Activated CD4-positive, alpha-beta T cell treated with anti-CD3 and anti-CD28 coated beads for 4 hours (primary cell): ENCODE measurements around the gene DOCK1.
"Not testable (repeated sequence)": the region's sequence is repeated elsewhere in the genome, so short reads cannot be mapped to it uniquely, and the experiment has no call there.

ENCODE experiments used
- DNase-seq, 2 donors: peaks; one replicate each; pipeline ENCODE4 v3.0.0-alpha.2; 2020

DOCK1 gene

GRCh38 chr10:126926568-126926967 is 21.3 kb downstream of the DOCK1 start:
- DNase-seq, result no peak

- DNase-seq, result no peak
These were observed 22.6 kb downstream of the DOCK1 start for GRCh38 chr10:126927799-126928198.

DNA sequence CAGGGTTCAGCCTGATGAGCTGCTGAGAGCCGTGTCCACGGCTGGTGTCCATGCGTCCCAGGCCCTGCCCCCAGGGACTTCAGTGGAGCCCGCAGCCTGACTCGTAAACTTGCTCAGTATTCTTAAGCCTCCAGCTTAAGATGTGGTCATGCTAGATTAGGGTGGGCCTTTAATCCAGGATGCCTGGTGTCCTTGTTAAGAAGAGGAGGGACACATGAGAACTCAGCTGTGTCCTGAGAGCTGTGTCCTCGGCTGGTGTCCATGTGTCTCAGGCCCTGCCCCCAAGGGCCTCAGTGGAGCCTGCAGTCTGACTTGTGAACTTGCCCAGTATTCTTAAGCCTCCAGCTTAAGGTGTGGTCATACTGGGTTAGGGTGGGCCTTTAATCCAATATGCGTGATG is 23.0 kb downstream of the DOCK1 start:
- DNase-seq, result no peak

DNA sequence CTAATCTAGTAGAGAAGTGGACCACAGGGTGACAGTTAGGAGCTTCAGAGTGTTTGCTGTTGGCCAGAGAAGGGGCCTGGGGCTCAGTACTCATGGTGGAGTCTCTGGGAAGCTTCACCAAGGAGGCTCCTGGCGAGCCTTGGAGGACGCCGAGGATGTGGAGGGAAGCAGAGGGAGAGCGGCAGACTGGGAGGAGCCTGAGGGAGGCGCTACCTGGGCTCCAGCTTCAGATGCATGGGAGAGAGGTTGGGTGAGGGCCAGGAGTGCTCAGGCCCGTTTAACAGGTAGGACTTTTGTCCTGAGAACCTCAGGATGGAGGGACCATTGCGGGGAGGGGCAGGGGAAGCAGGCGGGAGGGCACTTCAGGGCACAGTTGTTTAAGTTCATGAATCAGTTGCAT is 24.2 kb downstream of the DOCK1 start:
- no peak for DNase-seq

DNA sequence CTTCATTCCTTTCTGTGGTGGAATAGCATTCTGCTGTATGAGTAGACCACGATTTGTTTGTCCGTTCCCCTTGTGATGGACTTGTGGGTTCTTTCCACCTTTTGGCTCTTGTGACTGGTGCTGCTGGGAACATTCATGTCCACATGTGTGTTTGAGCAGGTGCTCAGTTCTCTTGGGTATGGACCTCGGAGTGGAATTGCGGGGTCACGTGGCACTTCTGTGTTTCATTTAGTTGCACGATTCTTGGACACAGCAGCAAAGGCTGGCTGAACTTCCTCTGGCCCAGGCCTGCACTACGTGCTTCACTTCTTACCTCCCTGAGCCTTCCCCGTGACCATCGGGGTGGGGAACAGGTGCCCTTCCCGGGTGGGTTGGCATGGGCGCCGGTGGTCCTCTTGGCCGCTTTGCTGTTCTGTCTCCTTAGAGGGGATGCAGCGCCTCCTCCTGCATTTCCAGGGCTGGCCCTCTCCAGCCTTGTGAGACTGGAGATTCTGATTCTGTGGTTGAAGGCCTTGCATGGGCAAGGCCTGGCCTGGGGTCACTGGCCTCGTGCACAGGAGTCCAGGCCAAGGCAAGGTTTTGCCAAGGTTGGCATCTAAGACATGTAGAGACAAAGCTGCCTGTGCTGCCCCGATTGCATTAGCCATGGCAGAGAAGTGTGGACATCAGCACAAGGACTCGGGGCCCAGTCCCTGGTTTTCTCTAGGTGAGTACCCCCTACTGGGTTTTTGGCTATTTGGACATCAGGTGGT is 25.1 kb downstream of the DOCK1 start:
- DNase-seq, result no peak

DNA sequence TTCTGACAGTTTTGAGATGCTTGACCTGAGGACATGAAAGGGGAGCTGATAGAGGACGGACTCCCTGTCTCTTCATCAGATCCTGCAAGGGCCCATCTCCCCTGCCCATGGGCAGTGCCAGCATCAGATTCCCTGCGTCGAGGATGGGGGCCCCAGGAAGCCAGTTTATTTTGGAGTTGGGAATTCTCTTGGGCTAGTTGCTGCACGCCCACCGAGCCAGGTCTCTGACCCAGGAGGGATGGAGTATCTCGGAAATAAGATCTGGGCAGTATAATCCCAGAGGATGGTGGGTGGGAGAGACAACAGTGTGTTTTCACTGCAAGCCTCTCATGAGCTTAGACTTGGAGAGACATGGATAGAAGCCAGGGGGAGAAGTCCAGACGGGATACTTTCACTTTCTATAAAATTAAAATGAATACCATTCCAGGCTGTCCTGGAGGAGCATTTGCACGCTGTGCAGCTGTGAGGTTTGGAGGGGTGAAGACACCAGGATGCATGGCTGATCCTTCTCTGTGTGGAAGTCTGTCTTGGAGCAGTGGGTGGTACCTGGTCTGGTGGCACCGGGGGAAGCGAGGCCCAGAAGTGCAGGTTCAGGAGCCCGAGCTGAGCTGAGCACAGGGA is 25.8 kb downstream of the DOCK1 start:
- no peak for DNase-seq

GRCh38 chr10:126931544-126931943 is 26.3 kb downstream of the DOCK1 start:
- no peak for DNase-seq

DNA sequence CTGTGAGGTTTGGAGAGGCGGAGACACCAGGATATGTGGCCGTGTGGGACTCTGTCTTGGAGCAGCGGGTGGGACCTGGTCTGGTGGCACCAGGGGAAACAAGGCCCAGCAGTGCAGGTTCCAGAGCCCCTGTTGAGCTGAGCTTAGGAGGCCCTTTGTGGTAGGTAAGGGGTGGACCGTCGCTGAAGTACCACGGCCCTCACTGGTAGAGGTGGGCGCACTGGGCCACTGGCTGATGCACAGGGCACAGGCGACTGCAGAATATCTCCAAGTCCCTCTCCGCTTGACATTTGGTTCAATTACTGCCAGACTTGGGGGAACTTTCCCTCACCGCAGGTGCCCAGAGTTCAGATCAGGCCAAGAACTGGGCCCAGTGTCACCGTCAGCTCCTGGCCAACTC is 27.3 kb downstream of the DOCK1 start:
- DNase-seq, result no peak

DNA sequence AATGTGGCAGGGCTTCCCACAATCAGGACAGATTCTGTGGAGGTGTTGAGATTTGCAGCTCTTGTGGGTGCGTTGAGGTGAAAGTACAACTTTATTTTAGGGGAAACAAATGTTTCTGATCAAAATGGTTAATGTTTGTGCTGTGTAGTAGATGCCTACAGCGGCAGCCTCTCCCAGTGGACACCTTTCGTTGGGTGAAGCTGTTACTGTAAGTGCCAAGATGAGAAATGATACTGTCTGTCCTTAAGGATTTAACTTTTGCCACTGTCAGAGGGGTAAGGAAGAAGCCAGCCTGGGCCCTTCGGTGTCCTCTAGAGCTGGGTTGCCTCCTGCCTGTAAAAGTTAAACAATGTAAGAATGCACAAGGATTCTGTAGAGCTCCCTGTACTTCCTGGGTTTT is 27.9 kb downstream of the DOCK1 start:
- no peak for DNase-seq

- no peak for DNase-seq
These were observed 30.2 kb downstream of the DOCK1 start for GRCh38 chr10:126935263-126935946.

DNA sequence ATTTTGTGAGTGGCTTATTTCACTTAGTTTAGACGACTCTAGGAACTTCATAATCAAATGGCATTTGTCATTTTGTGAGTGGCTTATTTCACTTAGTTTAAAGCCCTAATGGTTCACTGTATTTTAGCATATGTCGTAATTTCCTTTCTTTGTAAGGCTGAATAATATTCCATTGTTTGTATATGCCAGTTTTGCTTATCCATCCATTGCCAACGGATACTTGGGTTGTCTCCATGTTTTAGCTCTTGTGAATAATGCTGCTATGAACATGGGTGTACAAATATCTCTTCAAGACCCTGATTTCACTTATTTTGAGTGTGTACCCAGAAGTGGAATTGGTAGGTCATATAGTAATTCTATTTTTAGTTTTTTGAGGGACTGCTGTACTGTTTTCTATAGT is 31.8 kb downstream of the DOCK1 start:
- DNase-seq, result no peak

DNA sequence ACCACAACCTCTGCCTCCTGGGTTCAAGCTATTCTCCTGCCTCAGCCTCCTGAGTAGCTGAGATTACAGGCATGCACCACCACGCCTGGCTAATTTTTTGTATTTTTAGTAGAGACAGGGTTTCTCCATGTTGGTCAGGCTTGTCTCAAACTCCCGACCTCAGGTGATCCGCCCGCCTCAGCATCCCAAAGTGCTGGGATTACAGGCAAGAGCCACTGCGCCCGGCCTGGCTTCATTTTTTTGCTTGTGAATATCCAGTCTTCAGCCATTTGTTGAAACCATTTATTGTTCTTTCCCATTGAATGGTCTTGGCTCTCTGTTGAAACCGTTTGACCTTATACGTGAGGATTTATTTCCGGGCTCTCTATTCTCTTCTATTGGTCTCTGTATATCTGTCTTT is 32.9 kb downstream of the DOCK1 start:
- not testable (repeated sequence) for DNase-seq

GRCh38 chr10:126939706-126940105 is 34.5 kb downstream of the DOCK1 start:
- DNase-seq, result no peak

- DNase-seq, result no peak
These were observed 35.6 kb downstream of the DOCK1 start for GRCh38 chr10:126940670-126941310.

GRCh38 chr10:126944191-126944590 is 39.0 kb downstream of the DOCK1 start:
- DNase-seq, result no peak

DNA sequence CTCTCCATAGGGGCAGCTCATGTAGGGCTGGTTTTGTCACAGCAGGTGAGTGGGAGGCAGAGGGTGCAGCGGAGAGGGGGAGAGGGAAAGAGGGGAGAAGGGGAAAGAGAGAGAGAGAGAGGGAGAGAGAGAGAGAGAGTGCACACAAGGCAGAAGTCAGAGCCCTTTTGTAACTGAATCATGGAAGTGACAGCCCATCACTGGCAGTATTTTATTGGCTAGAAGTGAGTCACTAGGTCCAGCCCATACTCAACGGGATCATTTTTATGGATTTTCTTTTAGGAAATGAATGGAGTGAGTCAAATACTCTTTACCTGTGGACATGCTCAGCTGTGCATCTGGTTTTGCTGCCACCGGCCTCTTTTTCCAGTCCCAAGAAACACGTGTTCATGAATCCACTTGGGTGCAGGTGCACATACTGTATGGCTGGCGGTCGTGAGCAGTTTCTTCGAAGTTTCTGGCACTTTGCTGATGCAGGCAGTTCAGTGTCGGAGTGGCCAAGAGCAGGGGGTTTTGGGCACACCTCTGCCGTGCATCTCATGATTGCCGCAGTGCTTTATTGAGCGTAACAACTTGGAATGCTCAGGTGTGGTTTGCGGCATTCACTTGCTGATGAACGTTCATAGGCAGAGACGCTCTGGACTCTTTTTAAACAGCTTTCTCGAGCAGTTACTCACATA is 40.3 kb downstream of the DOCK1 start:
- no peak for DNase-seq

- no peak for DNase-seq
These were observed 41.5 kb downstream of the DOCK1 start for GRCh38 chr10:126946746-126947145.

DNA sequence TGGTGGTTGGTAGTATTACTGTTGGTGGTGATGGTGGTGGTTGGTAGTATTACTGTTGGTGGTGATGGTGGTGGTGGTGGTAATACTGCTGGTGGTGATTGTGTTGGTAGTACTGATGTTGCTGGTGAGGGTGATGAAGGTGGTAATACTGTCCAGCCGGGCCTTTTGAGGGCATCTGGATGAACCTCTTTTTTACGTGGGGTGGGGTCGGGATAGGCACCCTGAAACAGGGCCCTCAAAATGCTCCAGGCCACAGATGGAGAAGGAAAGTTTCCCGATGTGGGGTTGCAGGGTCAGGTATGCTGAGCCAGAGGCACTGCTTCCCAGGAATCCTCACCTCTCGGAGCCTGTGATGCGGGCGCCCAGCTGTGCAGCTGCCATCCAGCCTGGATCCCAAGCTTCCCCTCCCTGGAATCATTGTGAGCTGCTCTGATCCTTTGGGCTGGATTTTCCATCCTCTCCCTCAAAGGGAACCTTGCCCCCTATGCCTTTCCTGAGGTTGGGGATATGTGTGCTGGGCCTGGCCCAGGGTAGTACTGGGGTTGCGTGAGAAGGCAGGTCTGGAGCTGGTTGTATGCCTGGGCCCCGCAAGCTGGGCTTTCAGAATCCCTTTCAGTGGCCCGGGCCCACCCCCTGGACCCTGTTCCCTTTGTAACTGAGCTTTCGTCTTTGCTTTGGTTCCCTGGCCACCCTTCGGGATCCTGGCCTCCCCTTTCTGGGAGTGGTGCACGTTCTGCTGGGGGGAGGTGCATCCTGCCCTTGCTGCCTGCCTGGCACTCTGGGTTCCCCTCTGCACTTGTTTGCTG is 43.3 kb downstream of the DOCK1 start:
- DNase-seq, result no peak

DNA sequence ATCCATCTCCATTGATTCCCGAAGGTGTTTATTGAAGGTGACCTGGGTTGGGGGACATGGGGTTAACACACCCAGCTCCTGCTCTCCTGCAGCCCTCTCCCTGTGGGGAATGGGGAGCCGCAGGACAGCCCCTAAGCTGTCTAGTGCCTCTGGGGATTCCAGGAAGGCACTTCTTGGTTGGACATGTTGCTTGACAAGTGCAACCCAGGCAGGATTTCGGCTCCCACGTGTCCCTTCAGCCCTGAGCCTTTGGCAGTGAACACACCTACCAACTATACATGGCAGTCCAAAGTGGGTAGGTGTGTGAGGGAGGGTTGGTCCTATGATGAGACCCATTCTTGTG is 43.9 kb downstream of the DOCK1 start:
- no peak for DNase-seq

DNA sequence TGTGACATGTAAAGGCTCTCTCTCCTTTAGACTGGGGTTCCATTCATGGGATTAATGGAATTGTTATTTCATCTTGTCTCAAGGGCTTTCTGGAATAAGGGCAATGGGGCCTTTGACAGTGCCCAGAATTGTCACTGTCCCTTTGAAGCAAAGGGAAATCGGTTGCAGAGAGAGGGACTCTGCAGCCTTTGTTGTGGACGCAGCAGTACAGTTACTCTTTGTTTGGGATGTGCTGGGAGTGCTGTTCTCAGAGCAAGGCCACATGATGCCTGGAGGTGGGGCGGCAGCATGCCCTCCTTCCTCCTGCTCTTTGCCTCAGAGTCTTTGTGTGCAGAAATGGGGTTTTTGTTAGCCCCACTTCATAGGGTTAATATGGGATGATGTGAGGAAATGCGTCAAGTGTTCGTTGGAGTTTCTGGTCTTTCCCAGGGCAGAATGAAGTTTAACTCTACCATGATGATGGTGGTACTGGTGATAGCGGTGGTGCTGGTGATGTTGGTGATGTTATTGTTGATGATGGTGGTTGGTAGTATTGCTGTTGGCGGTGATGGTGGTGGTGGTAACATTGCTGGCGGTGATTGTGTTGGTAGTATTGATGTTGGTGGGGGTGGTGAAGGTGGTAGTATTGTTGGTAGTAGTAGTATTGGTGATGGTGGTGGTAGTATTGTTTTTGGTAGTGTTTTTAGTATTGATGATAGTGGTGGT is 45.3 kb downstream of the DOCK1 start:
- no peak for DNase-seq

- DNase-seq, result no peak
These were observed 48.7 kb downstream of the DOCK1 start for GRCh38 chr10:126953886-126954285.

DNA sequence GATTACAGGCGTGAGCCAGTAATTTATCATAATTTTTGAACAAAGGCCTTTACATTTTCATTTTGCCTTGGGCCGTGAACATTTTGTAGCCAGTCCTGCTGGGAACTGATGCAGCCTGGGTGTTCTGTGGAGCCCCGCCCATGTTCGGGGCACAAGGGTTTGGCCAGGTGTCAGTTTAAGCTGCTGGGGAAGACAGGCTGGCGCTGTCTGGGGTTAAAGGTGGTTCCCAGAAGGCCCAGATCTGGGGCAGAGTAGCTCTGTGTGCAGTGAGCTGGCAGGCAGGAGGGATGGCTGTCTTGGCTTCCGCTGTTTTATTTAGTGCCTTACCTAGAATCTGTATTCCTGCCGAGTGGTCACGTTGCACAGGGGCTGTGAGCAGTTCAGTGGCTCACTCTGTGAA is 50.2 kb downstream of the DOCK1 start:
- DNase-seq, result no peak
